H1 (cell line): ENCODE results near the gene HOXD12. TPM values are rescaled to one million over a fixed set of nuclear protein-coding genes. Genes with fewer than 3 reads are reported as not detected.

Experiments
- CTCF ChIA-PET: fragments of 300-600 bp; sonication (Branson Sonifier 250); formaldehyde crosslinking; loops from one replicate; lab custom pipeline; 2021; ENCODE audit not compliant: partially characterized antibody; lab: Charles Lee
- POLR2A ChIA-PET: fragments of 300-600 bp; sonication (Branson Sonifier 250); formaldehyde crosslinking; loops from one replicate; lab custom pipeline; 2021; ENCODE audit warnings: inconsistent platforms; ENCODE audit not compliant: partially characterized antibody; lab: Charles Lee
- DNase-seq, 2 experiments: peaks; one replicate each; pipeline versions ENCODE4 v3.0.0 to v3.0.0-alpha.2; 2010 to 2022; ENCODE audit warnings: low spot score in 2 of 2, low read depth in 1 of 2, mixed read lengths in 1 of 2
- FAIRE-seq: peaks from 2 replicates; lab custom pipeline; 2011; peaks lifted over from hg19 to GRCh38; lab: Jason Lieb, UNC
- H2AFZ ChIP-seq: 2 replicates; pipeline ENCODE4 v1.8.1; 2012; ENCODE audit warnings: low read length, inconsistent platforms
- H2AK5ac ChIP-seq: 2 replicates; pipeline ENCODE4 v1.6.1; 2013; ENCODE audit warnings: low read depth, low read length
- H2BK120ac ChIP-seq: replicated peaks from 2 replicates; pipeline ENCODE3; 2013; ENCODE audit warnings: low read depth, low read length, inconsistent platforms
- H2BK12ac ChIP-seq: 2 replicates; pipeline ENCODE4 v1.6.1; 2013; ENCODE audit warnings: low read depth, low read length
- H2BK15ac ChIP-seq: 2 replicates; pipeline ENCODE4 v1.6.1; 2013; ENCODE audit warnings: low read length
- H2BK20ac ChIP-seq: 2 replicates; pipeline ENCODE4 v1.6.1; 2013; ENCODE audit warnings: low read length
- H2BK5ac ChIP-seq: 2 replicates; pipeline ENCODE4 v1.6.1; 2013; ENCODE audit warnings: low read depth, low read length
- H3K14ac ChIP-seq: 2 replicates; pipeline ENCODE4 v1.6.1; 2013; ENCODE audit warnings: inconsistent platforms; ENCODE audit not compliant: insufficient read length
- H3K18ac ChIP-seq: 2 replicates; pipeline ENCODE4 v1.6.1; 2013; ENCODE audit warnings: low read length; ENCODE audit errors: extremely low read depth
- H3K23ac ChIP-seq: 2 replicates; pipeline ENCODE4 v1.6.1; 2013; ENCODE audit warnings: inconsistent platforms; ENCODE audit not compliant: insufficient read length
- H3K23me2 ChIP-seq: 2 replicates; pipeline ENCODE4 v1.6.1; 2013; ENCODE audit warnings: low read depth, low read length
- H3K27ac ChIP-seq: 2 replicates; pipeline ENCODE4 v1.6.1; 2011; ENCODE audit warnings: low read depth, low read length, inconsistent platforms
- H3K27me3 ChIP-seq, 4 experiments: replicated peaks in 1 of 4; 1 replicate in 1 of 4; 2 replicates in 3 of 4; pipeline versions ENCODE4 v1.6.1 to v1.8.1; 2011 to 2013; ENCODE audit warnings: low read length in 3 of 4, mild to moderate bottlenecking in 3 of 4, inconsistent platforms in 2 of 4, mixed read lengths in 2 of 4, moderate library complexity in 1 of 4; ENCODE audit not compliant: control insufficient read depth in 3 of 4, insufficient read depth in 3 of 4; ENCODE audit errors: extremely low read depth in 1 of 4
- H3K36me3 ChIP-seq, 4 experiments: 2 replicates each; pipeline versions ENCODE4 v1.6.1 to v1.8.1; 2011 to 2013; ENCODE audit warnings: mild to moderate bottlenecking in 4 of 4, low read length in 3 of 4, moderate library complexity in 2 of 4, control low read depth in 1 of 4, inconsistent platforms in 1 of 4; ENCODE audit not compliant: insufficient read depth in 4 of 4, control insufficient read depth in 2 of 4
- H3K4ac ChIP-seq: replicated peaks from 2 replicates; pipeline ENCODE3; 2013; ENCODE audit warnings: low read length, low read depth, mixed read lengths, inconsistent platforms; ENCODE audit not compliant: insufficient read length
- H3K4me1 ChIP-seq, 4 experiments: replicated peaks in 1 of 4; 1 replicate in 1 of 4; 2 replicates in 3 of 4; pipeline versions ENCODE4 v1.6.1 to v1.8.1; 2011 to 2013; ENCODE audit warnings: low read length in 3 of 4, inconsistent platforms in 2 of 4, mixed read lengths in 1 of 4; ENCODE audit not compliant: insufficient read depth in 4 of 4, control insufficient read depth in 3 of 4
- H3K4me2 ChIP-seq, 2 experiments: 2 replicates each; pipeline versions ENCODE4 v1.6.1 to v1.8.1; 2011 to 2013; ENCODE audit warnings: low read depth in 2 of 2, low read length in 2 of 2, control low read depth in 1 of 2, inconsistent platforms in 1 of 2, mild to moderate bottlenecking in 1 of 2; ENCODE audit not compliant: insufficient read depth in 1 of 2
- H3K4me3 ChIP-seq, 4 experiments: fragments of 200-600, 300-600 bp in 1 of 4; sonication (generic), shearing (Covaris generic), sonication (Bioruptor Twin) in 1 of 4; 2 replicates each; pipeline versions ENCODE4 v1.5.1 to v1.8.1; 2011 to 2016; ENCODE audit warnings: low read length in 4 of 4, low read depth in 3 of 4, control low read depth in 2 of 4, inconsistent platforms in 2 of 4, mild to moderate bottlenecking in 2 of 4, mixed read lengths in 1 of 4, moderate library complexity in 1 of 4; ENCODE audit not compliant: insufficient read depth in 2 of 4; ENCODE audit errors: extremely low read depth in 1 of 4
- H3K56ac ChIP-seq: replicated peaks from 2 replicates; pipeline ENCODE3; 2013; ENCODE audit warnings: low read depth, mild to moderate bottlenecking, mixed read lengths, low read length, inconsistent platforms; ENCODE audit not compliant: insufficient read length
- H3K79me1 ChIP-seq: 2 replicates; pipeline ENCODE4 v1.6.1; 2013; ENCODE audit warnings: low read depth, low read length, control low read depth
- H3K79me2 ChIP-seq, 2 experiments: 2 replicates each; pipeline versions ENCODE4 v1.6.1 to v1.8.1; 2012 to 2013; ENCODE audit warnings: low read length in 2 of 2, mild to moderate bottlenecking in 2 of 2, inconsistent platforms in 1 of 2; ENCODE audit not compliant: insufficient read depth in 2 of 2, control insufficient read depth in 1 of 2
- H3K9ac ChIP-seq, 4 experiments: replicated peaks in 1 of 4; 1 replicate in 1 of 4; 2 replicates in 3 of 4; pipeline versions ENCODE4 v1.6.1 to v1.8.1; 2011 to 2013; ENCODE audit warnings: low read depth in 3 of 4, low read length in 3 of 4, control low read depth in 2 of 4, mild to moderate bottlenecking in 2 of 4, moderate library complexity in 2 of 4, inconsistent platforms in 1 of 4; ENCODE audit errors: extremely low read depth in 1 of 4
- H3K9me3 ChIP-seq, 2 experiments: 2 replicates each; pipeline versions ENCODE4 v1.6.1 to v1.8.1; 2012 to 2013; ENCODE audit warnings: mild to moderate bottlenecking in 2 of 2, moderate library complexity in 2 of 2, control low read depth in 1 of 2, inconsistent platforms in 1 of 2, low read depth in 1 of 2, low read length in 1 of 2, mixed read lengths in 1 of 2; ENCODE audit not compliant: insufficient read depth in 2 of 2
- H4K20me1 ChIP-seq, 2 experiments: replicated peaks in 1 of 2; 2 replicates each; pipeline versions ENCODE3 to v1.8.1; 2011 to 2013; ENCODE audit warnings: inconsistent platforms in 2 of 2, low read length in 2 of 2, mild to moderate bottlenecking in 1 of 2; ENCODE audit not compliant: insufficient read depth in 2 of 2, control insufficient read depth in 1 of 2
- H4K5ac ChIP-seq: 2 replicates; pipeline ENCODE4 v1.6.1; 2013; ENCODE audit warnings: low read length, low read depth, mixed read lengths, inconsistent platforms; ENCODE audit not compliant: insufficient read length
- H4K8ac ChIP-seq: 2 replicates; pipeline ENCODE4 v1.8.0; 2013; ENCODE audit warnings: mild to moderate bottlenecking, moderate library complexity, low read length, inconsistent platforms; ENCODE audit not compliant: insufficient read depth; ENCODE audit errors: extremely low read depth
- H4K91ac ChIP-seq: replicated peaks from 2 replicates; pipeline ENCODE3; 2013; ENCODE audit warnings: low read length, mixed read lengths, inconsistent platforms; ENCODE audit not compliant: insufficient read length
- ATF3 ChIP-seq: IDR thresholded peaks from 2 replicates; pipeline ENCODE4 v1.6.1; 2011; ENCODE audit warnings: low read depth, mild to moderate bottlenecking, low read length; ENCODE audit not compliant: insufficient read depth
- EZH2 ChIP-seq: fragments of 200-600 bp; sonication (generic); IDR thresholded peaks from 2 replicates; pipeline ENCODE4 v1.7.1; 2012; ENCODE audit warnings: low read depth, mild to moderate bottlenecking, moderate library complexity, low read length, inconsistent platforms; ENCODE audit not compliant: severe bottlenecking
- HDAC6 ChIP-seq: IDR thresholded peaks from one replicate; pipeline ENCODE4 v1.7.1; 2012; ENCODE audit warnings: low read depth, mild to moderate bottlenecking, inconsistent platforms, low read length, moderate library complexity
- KDM4A ChIP-seq: IDR thresholded peaks from one replicate; pipeline ENCODE4 v1.7.1; 2012; ENCODE audit warnings: low read depth, mild to moderate bottlenecking, moderate library complexity, low read length, inconsistent platforms; ENCODE audit not compliant: severe bottlenecking
- PHF8 ChIP-seq: fragments of 200-600 bp; sonication (generic); conservative IDR thresholded peaks from 2 replicates; pipeline ENCODE4 v1.7.1; 2012; ENCODE audit warnings: low read depth, mild to moderate bottlenecking, inconsistent platforms, low read length, moderate library complexity
- RNF2 ChIP-seq: fragments of 200-900, 300-1000 bp; sonication (generic); IDR thresholded peaks from 2 replicates; pipeline ENCODE4 v1.7.1; 2016; ENCODE audit warnings: borderline replicate concordance, low read depth, mild to moderate bottlenecking, antibody characterized with exemption, low read length; ENCODE audit not compliant: poor library complexity, severe bottlenecking; ENCODE audit errors: missing control alignments
- WGBS, 2 experiments: shearing (Covaris generic) in 1 of 2; methylation state at CpG; one replicate each; pipeline versions ENCODE4 v1.1.6 to v1.1.7; 2013 to 2015; ENCODE audit warnings: low lambda C conversion rate in 2 of 2, mixed read lengths in 2 of 2, inconsistent platforms in 1 of 2, low coverage in 1 of 2, missing lambda C conversion rate in 1 of 2; ENCODE audit not compliant: insufficient replicate concordance in 2 of 2, insufficient coverage in 1 of 2, insufficient read length in 1 of 2; ENCODE audit errors: extremely low coverage in 1 of 2, missing lambda C conversion rate in 1 of 2; 5-methylcytosine and 5-hydroxymethylcytosine counted together
- polyA plus RNA-seq, 7 experiments: library from polyadenylated mRNA; depleted of rRNA in 3 of 7; stranded (reverse) in 5 of 7; unstranded in 2 of 7; fragments of >200 nt in 5 of 7; fragments of 200-250 nt in 2 of 7; gene quantifications; 1 replicate in 5 of 7; 2 replicates in 1 of 7; 4 replicates in 1 of 7; pipeline versions ENCODE4 v1.2.1 to v1.2.3, GENCODE V29; 2011 to 2013; ENCODE audit warnings: missing spikeins in 2 of 7, mixed read lengths in 2 of 7
- total RNA-seq: library from RNA; stranded (reverse); fragmentation: NEBNext Ultra II Directional; extraction: Animal tissue kit (Norgen Biotek cat#: 25700); gene quantifications from 2 replicates; pipeline ENCODE4 v1.2.1, GENCODE V29; 2021

The HOXD12 gene
- total and polyA plus RNA-seq, 2 of the 8 experiments (the other 6 are each of a cell fraction or from before 2014, with no cell fraction given): not detected

DNA sequence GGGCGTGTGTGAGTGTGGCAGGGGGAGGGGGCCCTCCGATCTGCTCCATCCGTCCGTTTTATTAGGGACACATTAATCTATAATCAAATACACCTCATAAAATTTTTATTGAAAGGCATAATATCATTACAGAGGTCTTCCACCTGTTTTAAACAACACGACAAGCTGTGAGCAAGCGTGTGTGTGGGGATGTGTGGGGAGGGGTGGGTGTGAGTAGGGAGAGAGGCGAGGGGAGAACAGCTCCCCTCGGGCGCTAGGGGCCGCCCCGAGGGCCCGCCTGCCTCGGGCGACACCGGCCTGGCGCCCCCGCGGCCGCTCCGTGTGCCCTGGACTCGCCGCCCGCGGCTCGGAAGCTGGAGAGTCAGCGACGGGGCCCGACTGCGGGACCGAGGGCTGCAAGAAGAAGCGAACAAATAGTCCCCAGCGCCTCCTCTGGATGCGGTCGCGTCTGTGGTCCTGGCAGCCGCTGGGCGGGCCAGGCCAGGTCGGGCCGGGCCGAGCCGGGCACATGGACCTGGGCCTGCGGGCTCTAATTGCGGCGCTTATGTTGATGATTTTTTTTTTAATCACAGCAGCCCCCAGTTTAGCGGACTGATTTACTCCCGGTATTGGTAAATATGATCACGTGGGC is 22.6 kb downstream of the HOXD12 start:
- H3K18ac ChIP-seq: no peak overlapping the region; the same call in 1 of the 2 replicates
- DNase-seq: no peak
- peaks cover 21 to 38% of the 10 kb centered on the region in 2 experiments for H4K20me1 ChIP-seq
- H3K27ac ChIP-seq: no peak overlapping the region
- H3K79me1 ChIP-seq: no peaks in the 10 kb centered on the region
- no peak overlapping the region for H2AFZ ChIP-seq
- no peak overlapping the region for H2BK15ac ChIP-seq
- no peaks in the 10 kb centered on the region for H3K79me2 ChIP-seq
- H3K4ac ChIP-seq: no peak overlapping the region
- peak overlapping the region; percentile 9 to 49 (median 19); a peak in 6 of 8 replicates for H3K4me3 ChIP-seq
- H3K9ac ChIP-seq: no peak overlapping the region
- no peak overlapping the region for H4K8ac ChIP-seq
- H3K27me3 ChIP-seq: peaks cover 94 to 100% (median 99%) of the 10 kb centered on the region in 4 experiments
- no peak overlapping the region for H2BK5ac ChIP-seq
- H2BK12ac ChIP-seq: no peak overlapping the region
- no peak overlapping the region for H2AK5ac ChIP-seq
- no peak overlapping the region for H3K14ac ChIP-seq
- H3K23ac ChIP-seq: no peak overlapping the region
- H4K5ac ChIP-seq: no peak overlapping the region
- H4K91ac ChIP-seq: no peak overlapping the region
- H3K56ac ChIP-seq: no peak overlapping the region
- ChIA-PET POLR2A (no interaction called here), CTCF (interaction anchor here (1.3 to 4.7 kb wide), 9 partner anchors 8 to 1026 kb away, joined by 3 to 42 read pairs (median 11); partner anchors contain the start of gene HOXD8)
- H3K4me2 ChIP-seq: peak overlapping the region; percentile 56 to 84; a peak in 3 of 4 replicates
- TF ChIP-seq HDAC6 (no peak), ATF3 (0 out of 2 replicates have a peak, but pooled peaks have one; percentile 63), KDM4A (peak; percentile 14), PHF8 (no peak), RNF2 (peak; percentile 75), EZH2 (peak; percentile 20)
- 6% methylated on average over 13 of the region's 47 CpGs; no CpG with 5 or more reads in 1 of the 2 experiments for WGBS, 2 experiments
- peaks cover 0 to 4% of the 10 kb centered on the region in 2 experiments; a peak in 1 of 4 replicates for H3K9me3 ChIP-seq
- H3K23me2 ChIP-seq: peaks cover 2% of the 10 kb centered on the region; the same call in 1 of the 2 replicates
- H2BK120ac ChIP-seq: no peak overlapping the region
- no peak overlapping the region for H2BK20ac ChIP-seq
- FAIRE-seq: no peak
- peaks cover 0 to 10% (median 5%) of the 10 kb centered on the region in 4 experiments; a peak in 3 of 7 replicates for H3K4me1 ChIP-seq
- peaks cover 0 to 26% (median 0%) of the 10 kb centered on the region in 4 experiments; a peak in 1 of 8 replicates for H3K36me3 ChIP-seq
